Measurements from ENCODE around the gene CD300LG.
"Not testable (repeated sequence)": the region's sequence is repeated elsewhere in the genome, so short reads cannot be mapped to it uniquely, and the experiment has no call there.

The CD300LG gene, protein sequence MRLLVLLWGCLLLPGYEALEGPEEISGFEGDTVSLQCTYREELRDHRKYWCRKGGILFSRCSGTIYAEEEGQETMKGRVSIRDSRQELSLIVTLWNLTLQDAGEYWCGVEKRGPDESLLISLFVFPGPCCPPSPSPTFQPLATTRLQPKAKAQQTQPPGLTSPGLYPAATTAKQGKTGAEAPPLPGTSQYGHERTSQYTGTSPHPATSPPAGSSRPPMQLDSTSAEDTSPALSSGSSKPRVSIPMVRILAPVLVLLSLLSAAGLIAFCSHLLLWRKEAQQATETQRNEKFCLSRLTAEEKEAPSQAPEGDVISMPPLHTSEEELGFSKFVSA

DNA sequence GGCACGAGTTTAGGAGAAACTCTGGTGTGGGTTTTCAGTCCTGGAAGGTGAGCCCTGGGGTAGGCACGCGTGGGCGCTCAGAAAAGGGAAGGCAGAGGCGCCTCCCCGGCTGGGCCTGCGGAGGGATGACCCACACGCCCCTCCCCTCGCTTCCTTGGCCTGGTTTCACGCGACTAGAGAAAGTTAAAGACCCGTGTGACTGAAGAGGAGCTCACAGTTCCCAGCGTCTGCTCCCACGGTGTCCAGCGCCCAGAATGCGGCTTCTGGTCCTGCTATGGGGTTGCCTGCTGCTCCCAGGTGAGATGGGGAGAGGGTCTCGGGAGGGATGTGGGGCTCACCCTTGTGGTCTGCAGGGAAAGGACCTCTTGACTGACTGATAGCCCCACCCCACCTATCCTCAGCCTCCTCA lies at the start of gene CD300LG:
Gene CD300LG, plus strand, starts transcription at position 214 of the 409 bp plus-strand sequence. Its CDS starts 41 bp downstream, at position 255.
- no peak for DNase-seq

GRCh38 chr17:43798024-43798423 lies 49.0 kb upstream of the CD300LG start:
- not testable (repeated sequence) for DNase-seq

DNA sequence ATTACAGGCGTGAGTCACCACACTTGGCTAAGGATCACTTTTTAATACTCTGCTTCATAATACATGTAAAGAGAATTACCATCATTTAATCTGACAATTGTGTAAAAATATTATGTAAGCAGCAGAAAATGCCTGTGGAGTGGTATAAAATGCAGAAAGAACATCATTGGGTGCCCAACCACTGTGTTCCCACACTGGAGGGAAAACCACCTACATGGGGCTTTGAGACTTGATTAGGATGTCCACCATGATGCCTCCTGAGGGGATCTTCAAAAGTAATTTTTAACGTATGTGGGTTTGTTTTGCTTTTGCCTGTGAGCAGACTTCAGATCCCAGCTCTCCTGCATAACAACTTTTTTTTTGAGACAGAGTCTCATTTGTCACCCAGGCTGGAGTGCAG lies 47.9 kb upstream of the CD300LG start:
- DNase-seq: no peak

- DNase-seq: no peak
Observed at GRCh38 chr17:43800736-43801135, 46.2 kb upstream of the CD300LG start.

DNA sequence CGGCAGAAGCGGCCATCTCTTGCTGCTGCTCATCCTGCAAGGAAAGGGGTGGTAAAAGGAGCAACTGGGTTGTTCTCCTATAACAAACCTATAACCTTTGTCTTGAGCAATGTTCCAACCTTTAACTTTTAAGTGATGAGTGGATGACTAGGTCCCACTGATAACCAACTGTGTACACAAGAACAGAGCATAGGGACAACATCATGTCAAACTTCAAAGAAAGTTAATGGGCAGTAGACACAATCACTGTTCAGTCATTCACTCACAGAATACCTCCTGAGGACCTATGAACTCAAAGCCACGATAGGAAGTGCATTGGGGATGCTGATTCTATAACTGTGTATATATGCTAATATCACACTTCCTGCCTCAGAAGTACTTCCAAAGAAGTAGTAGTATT lies 45.1 kb upstream of the CD300LG start:
- no peak for DNase-seq

GRCh38 chr17:43803758-43804157 lies 43.2 kb upstream of the CD300LG start:
- no peak for DNase-seq

DNA sequence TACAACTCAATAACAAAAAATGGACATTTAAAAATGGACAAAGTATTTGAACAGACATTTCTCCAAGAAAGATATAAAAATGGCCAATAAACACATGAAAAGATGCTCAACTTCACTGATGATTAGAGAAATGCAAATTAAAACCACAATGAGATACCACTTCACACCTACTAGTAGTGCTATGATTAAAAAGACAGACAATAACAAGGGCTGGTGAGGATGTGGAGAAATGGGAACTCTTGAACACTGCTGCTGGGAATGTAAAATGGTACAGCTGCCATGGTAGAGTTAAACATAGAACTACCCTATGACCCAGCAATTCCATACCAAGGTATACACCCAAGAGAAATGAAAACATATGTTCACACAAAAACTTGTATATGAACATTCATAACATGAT lies 41.9 kb upstream of the CD300LG start:
- DNase-seq: no peak

DNA sequence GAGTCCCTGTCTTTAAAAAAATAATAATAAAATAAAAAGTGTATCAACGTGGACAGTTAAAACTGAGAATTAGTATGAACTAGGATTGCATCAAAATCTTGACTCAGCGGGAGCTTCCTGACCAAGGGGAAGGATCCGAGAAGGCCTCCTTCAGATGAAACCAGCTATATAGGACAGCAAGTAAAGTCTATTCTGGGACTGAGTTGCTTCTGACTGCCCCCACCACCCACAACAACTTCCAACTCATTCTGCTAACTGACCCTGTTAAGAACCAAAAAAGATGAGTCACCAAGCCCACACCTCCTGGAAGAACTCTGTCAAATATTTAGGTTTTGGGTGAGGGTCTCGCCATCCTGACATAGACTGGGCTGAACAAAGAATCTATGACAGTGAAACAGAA lies 38.9 kb upstream of the CD300LG start:
- DNase-seq: no peak

DNA sequence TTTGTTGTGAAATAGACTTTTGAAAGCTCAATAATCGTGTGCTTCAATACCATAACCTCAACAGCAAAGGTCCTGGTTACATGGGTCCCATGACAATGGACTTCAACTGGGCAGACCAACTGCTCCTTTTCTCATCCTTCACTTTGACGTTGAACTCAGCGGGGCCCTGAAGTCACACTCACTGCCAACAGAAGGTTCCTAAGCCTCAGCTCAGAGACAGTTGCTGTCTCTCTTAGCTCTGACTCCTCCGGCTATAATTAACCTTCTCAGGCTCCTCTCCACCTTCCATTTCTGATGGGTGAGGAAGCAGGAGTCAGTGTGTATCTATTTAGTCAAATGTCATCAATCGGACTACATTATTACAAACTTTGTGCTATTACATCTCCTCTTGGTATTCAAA lies 37.9 kb upstream of the CD300LG start:
- no peak for DNase-seq

DNA sequence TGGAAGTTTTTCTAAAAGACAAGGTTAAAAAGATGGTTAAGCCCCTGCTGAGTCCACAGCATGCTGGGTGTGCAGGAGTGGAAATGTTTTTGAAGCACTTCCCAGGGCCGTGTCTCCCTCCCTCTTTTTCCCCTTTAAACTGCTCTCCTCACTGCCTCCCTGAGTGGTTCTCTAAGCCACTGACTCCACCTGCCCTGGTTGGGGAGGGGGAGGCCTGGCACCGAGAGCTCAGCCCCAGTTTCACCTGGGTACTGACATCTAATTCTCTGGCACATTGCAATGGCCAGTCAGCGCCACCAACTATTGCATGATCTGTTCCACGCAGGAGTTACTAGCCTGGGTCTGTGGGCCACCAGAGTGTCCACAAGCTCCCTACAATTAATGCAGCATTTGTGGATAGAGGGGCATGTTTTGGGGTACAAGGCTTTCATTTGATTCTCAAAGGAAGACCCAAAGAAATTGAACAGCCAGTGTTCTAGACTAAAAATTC lies 36.7 kb upstream of the CD300LG start:
- DNase-seq: no peak

DNA sequence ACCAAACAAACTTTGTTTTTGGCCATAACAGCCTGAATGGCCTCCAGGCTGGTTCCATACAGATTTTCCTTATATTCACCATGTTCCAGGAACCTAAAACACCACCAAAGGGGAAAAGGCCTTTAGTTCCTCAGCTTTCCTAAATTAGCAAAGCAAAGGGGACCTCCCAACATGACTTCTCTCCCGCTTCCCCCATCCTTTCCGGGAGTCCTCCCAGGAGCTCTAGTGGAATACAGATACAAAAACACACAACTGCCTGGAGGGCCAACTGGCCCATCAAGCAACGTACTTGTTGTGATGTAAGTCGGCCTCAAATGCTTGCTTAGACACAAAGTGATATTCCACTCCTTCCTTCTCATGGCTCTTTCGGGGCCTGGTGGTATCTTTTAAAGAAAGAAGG lies 36.2 kb upstream of the CD300LG start:
- no peak for DNase-seq

- no peak for DNase-seq
Observed at GRCh38 chr17:43812396-43813265, 34.3 kb upstream of the CD300LG start.

GRCh38 chr17:43813386-43813785 lies 33.6 kb upstream of the CD300LG start:
- no peak for DNase-seq

GRCh38 chr17:43814026-43814425 lies 33.0 kb upstream of the CD300LG start:
- no peak for DNase-seq

GRCh38 chr17:43814714-43815113 lies 32.3 kb upstream of the CD300LG start:
- DNase-seq: no peak

GRCh38 chr17:43816336-43817320 lies 30.3 kb upstream of the CD300LG start:
- DNase-seq: no peak

DNA sequence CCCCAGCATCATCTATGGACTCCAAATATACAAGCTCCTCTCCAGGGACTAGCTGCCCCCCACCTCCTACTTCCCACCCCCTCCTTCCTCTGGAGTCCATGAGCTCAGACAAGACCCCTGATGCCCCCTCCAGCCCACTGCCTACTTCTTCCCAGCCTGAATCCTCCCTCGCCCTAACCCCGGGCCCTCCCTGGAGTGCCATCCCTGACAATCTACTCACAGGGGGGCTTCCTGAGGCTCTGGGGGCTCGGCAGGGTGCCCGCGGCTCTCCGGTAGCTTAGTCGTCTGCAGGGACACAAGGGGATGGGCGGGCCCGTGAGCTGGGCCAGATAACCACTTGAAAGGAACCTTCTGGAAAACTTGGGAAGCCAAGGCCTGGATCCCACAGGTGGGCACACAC lies 29.1 kb upstream of the CD300LG start:
- DNase-seq: no peak

DNA sequence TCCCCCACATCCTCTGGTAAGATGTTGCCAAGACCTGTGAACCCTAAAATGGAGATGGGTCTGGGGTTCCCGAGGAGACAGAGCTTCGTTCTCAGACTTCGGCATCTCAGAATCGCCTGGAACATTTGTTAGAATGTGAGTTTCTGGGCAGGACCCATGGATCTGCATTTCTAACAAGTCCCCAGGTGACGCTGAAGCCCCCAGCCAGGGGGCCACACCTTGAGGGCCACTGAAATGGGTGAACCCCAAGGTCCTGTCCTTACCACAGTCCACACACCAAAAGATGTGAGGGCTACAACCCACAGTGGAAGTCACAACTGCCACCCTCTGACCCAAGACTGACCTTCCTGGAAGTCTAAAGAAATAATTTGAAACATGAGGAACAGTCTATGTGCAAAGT lies 28.0 kb upstream of the CD300LG start:
- no peak for DNase-seq

DNA sequence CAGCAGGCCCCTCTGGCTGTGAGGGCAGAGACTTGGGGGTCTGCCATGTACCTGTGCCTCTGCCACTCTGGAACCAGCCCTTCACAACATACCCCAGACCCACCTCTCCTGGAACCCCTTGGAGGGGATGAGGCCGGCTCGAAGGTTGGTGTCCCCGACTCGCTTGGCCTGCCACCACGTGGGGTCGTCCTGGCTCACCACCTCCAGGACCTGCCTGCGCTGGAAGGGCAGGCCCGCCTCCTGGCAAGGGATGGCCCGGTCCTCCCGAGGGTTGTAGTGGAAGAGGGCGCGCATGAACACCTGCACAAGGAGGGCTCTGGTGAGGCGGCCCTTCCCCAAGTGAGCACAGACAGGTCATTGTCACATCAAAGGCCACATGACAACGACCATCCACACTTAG lies 26.2 kb upstream of the CD300LG start:
- DNase-seq: no peak

GRCh38 chr17:43822570-43823190 lies 24.3 kb upstream of the CD300LG start:
- no peak for DNase-seq

- DNase-seq: no peak
Observed at GRCh38 chr17:43823350-43824084, 23.5 kb upstream of the CD300LG start.

- DNase-seq: no peak
Observed at GRCh38 chr17:43825567-43825966, 21.4 kb upstream of the CD300LG start.
